GM19193 (cell line): ENCODE data around the gene CLEC2A.

Source experiments
- POLR2A ChIP-seq: IDR thresholded peaks from 4 replicates; pipeline ENCODE4 v1.6.1; 2011; ENCODE audit not compliant: insufficient read depth, insufficient read length; ENCODE audit errors: extremely low read depth

Gene CLEC2A

GRCh38 chr12:9941838-9942237 is 9.7 kb upstream of the CLEC2A start:
- no peak for TF ChIP-seq POLR2A

GRCh38 chr12:9940375-9940774 is 8.2 kb upstream of the CLEC2A start:
- TF ChIP-seq POLR2A, result no peak

- TF ChIP-seq POLR2A, result no peak
Measured at GRCh38 chr12:9936591-9936990, 4.4 kb upstream of the CLEC2A start.

GRCh38 chr12:9935026-9935425 is 2.9 kb upstream of the CLEC2A start:
- TF ChIP-seq POLR2A, result no peak

GRCh38 chr12:9933958-9934357 is 1.8 kb upstream of the CLEC2A start:
- TF ChIP-seq POLR2A, result no peak

- no peak for TF ChIP-seq POLR2A
Measured at GRCh38 chr12:9931245-9931644, 925 bp downstream of the CLEC2A start.

GRCh38 chr12:9928607-9929006 is 3.6 kb downstream of the CLEC2A start:
- no peak for TF ChIP-seq POLR2A

- no peak for TF ChIP-seq POLR2A
Measured at GRCh38 chr12:9926876-9927275, 5.3 kb downstream of the CLEC2A start.

GRCh38 chr12:9925705-9926393 is 6.3 kb downstream of the CLEC2A start:
- no peak for TF ChIP-seq POLR2A

- no peak for TF ChIP-seq POLR2A
Measured at GRCh38 chr12:9922429-9922828, 9.7 kb downstream of the CLEC2A start.

- TF ChIP-seq POLR2A, result no peak
Measured at GRCh38 chr12:9920451-9920850, 11.7 kb downstream of the CLEC2A start.

GRCh38 chr12:9919443-9919842 is 12.7 kb downstream of the CLEC2A start:
- TF ChIP-seq POLR2A, result no peak

GRCh38 chr12:9911708-9912107 is 20.5 kb downstream of the CLEC2A start:
- TF ChIP-seq POLR2A, result no peak

GRCh38 chr12:9910716-9911421 is 21.3 kb downstream of the CLEC2A start:
- TF ChIP-seq POLR2A, result no peak

- TF ChIP-seq POLR2A, result no peak
Measured at GRCh38 chr12:9909724-9910123, 22.4 kb downstream of the CLEC2A start.

- TF ChIP-seq POLR2A, result no peak
Measured at GRCh38 chr12:9908350-9908749, 23.8 kb downstream of the CLEC2A start.
